Measurements from ENCODE around the gene TMEM41B. TPM values are rescaled to one million over a fixed set of nuclear protein-coding genes. Genes with fewer than 3 reads are reported as not detected.
"Not testable (repeated sequence)": the region's sequence is repeated elsewhere in the genome, so short reads cannot be mapped to it uniquely, and the experiment has no call there.

The TMEM41B gene
- polyA plus RNA-seq, 3 donors, result 33.2 to 38.5 (median 37.9) TPM

DNA sequence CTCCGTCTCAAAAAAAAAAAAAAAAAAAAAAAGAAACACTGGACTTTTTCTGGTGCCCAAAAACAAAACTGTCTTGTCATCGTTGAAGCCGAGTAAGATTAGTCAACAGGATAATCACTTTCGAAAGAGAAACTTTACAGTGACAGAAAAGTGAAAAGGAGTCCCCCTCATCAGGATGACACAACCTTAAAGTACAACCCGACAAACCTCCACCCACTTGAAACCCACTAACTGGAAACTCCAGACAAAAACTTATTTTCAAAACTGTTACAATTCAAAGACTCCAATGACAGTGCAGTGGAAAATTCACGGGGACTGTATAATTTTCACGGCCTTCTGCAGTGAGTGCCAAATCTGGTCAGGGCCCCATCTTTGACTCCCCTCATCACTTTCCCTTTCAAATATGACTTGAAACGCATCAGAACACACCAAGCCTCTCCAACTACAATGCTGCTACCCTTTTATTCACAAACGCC, 50.5 kb downstream of the TMEM41B start:
- peak in 1 of 3 donors; percentile 54 for DNase-seq (ENCODE audit: low read depth in 3 of 3, low spot score in 2 of 3)

DNA sequence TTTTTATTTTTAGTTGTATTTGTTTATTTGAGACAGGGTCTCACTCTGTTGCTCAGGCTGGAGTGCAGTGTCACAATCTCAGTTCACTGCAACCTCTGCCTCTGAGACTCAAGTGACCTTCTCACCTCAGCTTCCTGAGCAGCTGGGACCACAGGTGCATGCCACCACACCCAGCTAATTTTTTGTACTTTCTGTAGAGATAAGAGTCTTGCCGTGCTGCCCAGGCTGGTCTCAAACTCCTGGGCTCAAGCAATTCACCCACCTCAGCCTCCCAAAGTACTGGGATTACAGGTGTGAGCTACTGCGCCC, 53.6 kb downstream of the TMEM41B start:
- not testable (repeated sequence) for DNase-seq (ENCODE audit: low read depth in 3 of 3, low spot score in 2 of 3)

- no peak for DNase-seq (ENCODE audit: low read depth in 3 of 3, low spot score in 2 of 3)
These were observed 54.2 kb downstream of the TMEM41B start for GRCh38 chr11:9259981-9260837.

- DNase-seq (ENCODE audit: low read depth in 3 of 3, low spot score in 2 of 3), result not testable (repeated sequence)
These were observed 56.1 kb downstream of the TMEM41B start for GRCh38 chr11:9258279-9258678.

- DNase-seq (ENCODE audit: low read depth in 3 of 3, low spot score in 2 of 3), result no peak
These were observed 60.0 kb downstream of the TMEM41B start for GRCh38 chr11:9254416-9254815.

GRCh38 chr11:9253086-9253485, 61.3 kb downstream of the TMEM41B start:
- no peak for DNase-seq (ENCODE audit: low read depth in 3 of 3, low spot score in 2 of 3)

DNA sequence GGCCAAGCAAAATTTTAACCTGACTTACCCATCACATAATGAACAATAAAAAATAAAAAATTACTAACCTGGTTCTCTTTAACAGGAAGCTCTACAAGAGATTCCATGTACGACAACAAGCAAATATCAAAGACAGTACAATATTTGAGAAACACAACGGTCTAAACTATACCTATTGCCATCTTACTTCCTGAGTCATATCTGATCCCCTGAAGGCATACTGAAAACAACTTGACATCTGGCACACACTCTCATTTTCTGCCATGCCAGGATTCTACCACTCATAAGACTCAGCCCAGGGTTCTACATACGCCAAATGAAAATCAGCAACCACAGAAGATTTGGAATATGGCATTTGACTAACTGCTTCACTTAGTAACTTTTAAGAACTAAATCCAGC, 63.1 kb downstream of the TMEM41B start:
- no peak for DNase-seq (ENCODE audit: low read depth in 3 of 3, low spot score in 2 of 3)

- DNase-seq (ENCODE audit: low read depth in 3 of 3, low spot score in 2 of 3), result no peak
These were observed 64.2 kb downstream of the TMEM41B start for GRCh38 chr11:9250139-9250582.

- no peak for DNase-seq (ENCODE audit: low read depth in 3 of 3, low spot score in 2 of 3)
These were observed 65.1 kb downstream of the TMEM41B start for GRCh38 chr11:9249252-9249651.

DNA sequence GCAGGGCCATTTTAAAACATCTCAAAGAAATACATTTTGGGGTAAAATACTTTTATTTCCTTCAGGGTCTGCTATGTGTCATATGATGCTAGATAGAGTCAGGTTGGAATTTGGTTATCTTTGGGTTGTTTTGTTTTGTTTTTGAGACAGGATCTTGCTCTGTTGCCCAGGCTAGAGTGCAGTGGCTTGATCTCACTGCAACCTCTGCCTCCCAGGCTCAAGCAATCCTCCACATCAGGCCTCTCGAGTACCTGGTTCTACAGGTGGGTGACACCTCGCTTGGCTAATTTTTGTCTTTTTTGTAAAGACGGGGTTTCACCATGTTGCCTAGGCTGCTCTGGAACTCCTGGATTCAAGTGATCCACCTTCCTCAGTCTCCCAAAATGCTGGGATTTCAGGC, 66.5 kb downstream of the TMEM41B start:
- no peak for DNase-seq (ENCODE audit: low read depth in 3 of 3, low spot score in 2 of 3)

DNA sequence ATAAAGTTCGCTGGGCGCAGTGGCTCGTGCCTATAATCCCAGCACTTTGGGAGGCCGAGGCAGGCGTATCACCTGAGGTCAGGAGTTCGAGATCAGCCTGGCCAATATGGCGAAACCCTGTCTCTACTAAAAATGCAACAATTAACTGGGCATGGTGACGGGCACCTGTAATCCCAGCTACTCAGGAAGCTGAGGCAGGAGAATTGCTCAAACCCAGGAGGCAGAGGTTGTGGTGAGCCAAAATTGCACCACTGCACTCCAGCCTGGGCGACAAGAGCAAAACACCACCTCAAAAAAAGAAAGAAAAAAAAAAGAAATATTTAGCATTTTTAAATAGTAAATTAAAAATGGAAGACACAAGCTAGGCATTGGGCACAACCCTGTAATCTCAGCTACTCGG, 78.2 kb downstream of the TMEM41B start:
- not testable (repeated sequence) for DNase-seq (ENCODE audit: low read depth in 3 of 3, low spot score in 2 of 3)

DNA sequence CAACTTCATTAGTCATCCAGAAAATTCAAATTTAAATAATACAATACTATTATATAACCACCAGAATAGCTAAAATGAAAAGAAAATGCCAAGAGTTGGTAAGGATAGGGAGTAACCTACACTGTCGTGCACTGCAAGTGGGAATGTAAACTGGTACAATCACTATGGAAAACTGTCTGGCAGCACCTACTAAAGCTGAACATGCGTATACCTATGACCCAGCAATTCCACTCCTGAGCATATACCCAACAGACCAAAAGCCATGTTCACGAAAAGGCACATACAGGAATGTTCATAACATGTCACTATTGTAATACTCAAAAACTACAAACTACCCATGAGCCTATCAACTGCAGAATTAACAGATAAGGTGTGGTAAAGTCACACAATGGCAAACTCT, 81.9 kb downstream of the TMEM41B start:
- DNase-seq (ENCODE audit: low read depth in 3 of 3, low spot score in 2 of 3), result no peak

- peak; percentile 31 to 46 (median 45) for DNase-seq (ENCODE audit: low read depth in 3 of 3, low spot score in 2 of 3)
These were observed 82.6 kb downstream of the TMEM41B start for GRCh38 chr11:9231848-9232177.

Other genes with a start within 250 kb of the TMEM41B start
- 1 to 10 TPM; 5.0 to 6.1 (median 5.2) TPM for gene SCUBE2, start 223.0 kb downstream of the TMEM41B start, polyA plus RNA-seq (ENCODE audit: insufficient read length in 3 of 3)
- gene DENND5A, start 49.2 kb downstream of the TMEM41B start, polyA plus RNA-seq (ENCODE audit: insufficient read length in 3 of 3), result 100 to 1,000 TPM in 1 of 3 donors, 10 to 100 TPM in 2; 94.4 to 106 (median 97.8) TPM
- 100 to 1,000 TPM; 113 to 118 (median 117) TPM for gene IPO7, start 70.1 kb upstream of the TMEM41B start, polyA plus RNA-seq (ENCODE audit: insufficient read length in 3 of 3)
- gene ZNF143, start 146.4 kb upstream of the TMEM41B start, polyA plus RNA-seq (ENCODE audit: insufficient read length in 3 of 3), result 10 to 100 TPM; 30.0 to 34.0 (median 30.2) TPM